ENCODE data around the gene SCAMP2. TPM values are rescaled to one million over a fixed set of nuclear protein-coding genes. Genes with fewer than 3 reads are reported as not detected.

The SCAMP2 gene
- total RNA-seq, 3 donors from 2014 or later (not counting 1 experiment from before 2014, with no cell fraction given): 78.8 to 101 (median 92.8) TPM

GRCh38 chr15:74891469-74891868 is 18.3 kb upstream of the SCAMP2 start:
- H3K9me3 Mint-ChIP-seq: no peaks in the 10 kb centered on the region
- no peaks in the 10 kb centered on the region for H3K27me3 ChIP-seq (ENCODE audit: control insufficient read depth, insufficient read depth, low read length)
- H3K36me3 ChIP-seq (ENCODE audit: control insufficient read depth, insufficient read depth, low read length): no peaks in the 10 kb centered on the region
- TF ChIP-seq CTCF (IDR thresholded peaks at IDR 0.05): no peak
- no peaks in the 10 kb centered on the region for H3K36me3 Mint-ChIP-seq
- H3K27ac ChIP-seq (ENCODE audit: low read length): no peak overlapping the region
- no peak overlapping the region for H3K4me3 ChIP-seq (ENCODE audit: low read length)
- peaks cover 27 to 36% of the 10 kb centered on the region in 2 donors for H3K4me1 Mint-ChIP-seq
- H3K9me3 ChIP-seq (ENCODE audit: control insufficient read depth, insufficient read depth, low read length): no peaks in the 10 kb centered on the region
- no peaks in the 10 kb centered on the region for H3K27me3 Mint-ChIP-seq (ENCODE audit: low read depth in 2 of 2)
- no peak for ATAC-seq
- H3K27ac Mint-ChIP-seq: peak overlapping the region in 1 of 2 donors; percentile 26
- peak overlapping the region; percentile 59 for H3K4me3 Mint-ChIP-seq
- H3K4me1 ChIP-seq (ENCODE audit: control insufficient read depth, insufficient read depth, low read length): peaks cover 42% of the 10 kb centered on the region
- intact Hi-C loops (cut with micrococcal nuclease): loop anchor here (2.0 kb wide), 1 partner anchor 15 kb away; the partner anchor contains the start of gene FAM219B
- WGBS (ENCODE audit: insufficient coverage): 98% methylated on average over 3 of the region's 3 CpGs
- no peak for DNase-seq

- no peaks in the 10 kb centered on the region for H3K9me3 ChIP-seq (ENCODE audit: control insufficient read depth, insufficient read depth, low read length)
- H3K4me1 ChIP-seq (ENCODE audit: control insufficient read depth, insufficient read depth, low read length): peaks cover 42% of the 10 kb centered on the region
- ATAC-seq (no peak), DNase-seq (no peak)
- no peaks in the 10 kb centered on the region for H3K9me3 Mint-ChIP-seq
- TF ChIP-seq CTCF (IDR thresholded peaks at IDR 0.05): no peak
- intact Hi-C loops (cut with micrococcal nuclease): loop anchor here (2.0 kb wide), 1 partner anchor 16 kb away; the partner anchor contains the start of gene FAM219B
- no peaks in the 10 kb centered on the region for H3K27me3 Mint-ChIP-seq (ENCODE audit: low read depth in 2 of 2)
- H3K36me3 Mint-ChIP-seq: no peaks in the 10 kb centered on the region
- H3K36me3 ChIP-seq (ENCODE audit: control insufficient read depth, insufficient read depth, low read length): no peaks in the 10 kb centered on the region
- peak overlapping the region; percentile 65 for H3K4me3 ChIP-seq (ENCODE audit: low read length)
- 7% methylated on average over 1 of the region's 1 CpG for WGBS (ENCODE audit: insufficient coverage)
- H3K27me3 ChIP-seq (ENCODE audit: control insufficient read depth, insufficient read depth, low read length): no peaks in the 10 kb centered on the region
- peak overlapping the region; percentile 86 for H3K4me3 Mint-ChIP-seq
- no peak overlapping the region for H3K27ac ChIP-seq (ENCODE audit: low read length)
- H3K27ac Mint-ChIP-seq: peak overlapping the region; percentile 85 to 87
- peaks cover 27 to 36% of the 10 kb centered on the region in 2 donors for H3K4me1 Mint-ChIP-seq
These were observed 17.4 kb upstream of the SCAMP2 start for GRCh38 chr15:74890665-74890960.

GRCh38 chr15:74889883-74890664 is 16.9 kb upstream of the SCAMP2 start, which contains the start of gene MPI:
TSS of gene MPI (plus strand) at chr15:74890042. CDS start at chr15:74890074, 32 bp downstream.
- Histone ChIP-seq H3K4me3 (ENCODE audit: low read length) (peak within 1 kb of the TSS; percentile 65), H3K36me3 (ENCODE audit: control insufficient read depth, insufficient read depth, low read length) (no peaks in the 10 kb centered on the region), H3K9me3 (ENCODE audit: control insufficient read depth, insufficient read depth, low read length) (no peaks in the 10 kb centered on the region), H3K27me3 (ENCODE audit: control insufficient read depth, insufficient read depth, low read length) (no peaks in the 10 kb centered on the region), H3K4me1 (ENCODE audit: control insufficient read depth, insufficient read depth, low read length) (peaks cover 42% of the 10 kb centered on the region), H3K27ac (ENCODE audit: low read length) (peak within 1 kb of the TSS; percentile 56)
- Mint-ChIP-seq H3K27me3 (ENCODE audit: low read depth in 2 of 2) (no peaks in the 10 kb centered on the region), H3K4me1 (peaks cover 27 to 36% of the 10 kb centered on the region in 2 donors), H3K9me3 (no peaks in the 10 kb centered on the region), H3K4me3 (peak within 1 kb of the TSS; percentile 86), H3K36me3 (no peaks in the 10 kb centered on the region), H3K27ac (peak within 1 kb of the TSS; percentile 85 to 87)
- DNase-seq: peak; percentile 75 to 89
- intact Hi-C loops (cut with micrococcal nuclease): loop anchor here (1.0 to 2.0 kb wide), 2 partner anchors 17 kb away; partner anchors contain the start of genes FAM219B and SCAMP2
- WGBS (ENCODE audit: insufficient coverage): 4% methylated on average over 47 of the region's 47 CpGs
- no peak for TF ChIP-seq CTCF (IDR thresholded peaks at IDR 0.05)
- ATAC-seq: peak; percentile 97 to 100 (median 100)

Data from natural killer cell (primary cell).